Endodermal cell (in vitro differentiated cells): ENCODE measurements around the gene BPIFA1. TPM values are rescaled to one million over a fixed set of nuclear protein-coding genes. Genes with fewer than 3 reads are reported as not detected.

ENCODE experiments used
- DNase-seq: peaks from one replicate; pipeline ENCODE4 v3.0.0-alpha.2; 2017
- H3K27ac ChIP-seq: 2 replicates; pipeline ENCODE4 v1.5.1; 2013; ENCODE audit warnings: mild to moderate bottlenecking, low read depth, low read length, moderate library complexity
- H3K27me3 ChIP-seq: 2 replicates; pipeline ENCODE4 v1.6.1; 2013; ENCODE audit warnings: mild to moderate bottlenecking, low read length, moderate library complexity; ENCODE audit not compliant: insufficient read depth, control insufficient read depth, poor library complexity, severe bottlenecking
- H3K36me3 ChIP-seq: 2 replicates; pipeline ENCODE4 v1.7.0; 2013; ENCODE audit warnings: mild to moderate bottlenecking, low read length, moderate library complexity; ENCODE audit not compliant: control insufficient read depth, insufficient read depth
- H3K4me1 ChIP-seq: one replicate; pipeline ENCODE4 v1.7.0; 2013; ENCODE audit warnings: low read length; ENCODE audit not compliant: control insufficient read depth, insufficient read depth
- H3K4me3 ChIP-seq: 2 replicates; pipeline ENCODE4 v1.5.1; 2013; ENCODE audit warnings: mild to moderate bottlenecking, low read length, moderate library complexity
- H3K9ac ChIP-seq: 2 replicates; pipeline ENCODE4 v1.6.1; 2013; ENCODE audit warnings: mild to moderate bottlenecking, low read length, moderate library complexity; ENCODE audit not compliant: poor library complexity, severe bottlenecking; ENCODE audit errors: extremely low read depth
- H3K9me3 ChIP-seq: 2 replicates; pipeline ENCODE4 v1.6.1; 2013; ENCODE audit warnings: mild to moderate bottlenecking, low read length, moderate library complexity; ENCODE audit not compliant: control insufficient read depth
- H3K27ac Mint-ChIP-seq: 2 replicates; pipeline ENCODE4 v1.8.0; 2020; ENCODE audit warnings: mixed read lengths
- H3K27me3 Mint-ChIP-seq: 2 replicates; pipeline ENCODE4 v1.8.0; 2021; ENCODE audit warnings: mild to moderate bottlenecking, mixed read lengths; ENCODE audit not compliant: insufficient read depth
- H3K36me3 Mint-ChIP-seq: 2 replicates; pipeline ENCODE4 v1.8.0; 2020; ENCODE audit warnings: low read depth, mixed read lengths
- H3K4me1 Mint-ChIP-seq: 2 replicates; pipeline ENCODE4 v1.8.0; 2020; ENCODE audit warnings: mixed read lengths
- H3K4me3 Mint-ChIP-seq: 2 replicates; pipeline ENCODE4 v1.8.0; 2020; ENCODE audit warnings: mild to moderate bottlenecking, moderate library complexity, mixed read lengths
- H3K9me3 Mint-ChIP-seq: 2 replicates; pipeline ENCODE4 v1.8.0; 2020; ENCODE audit warnings: mild to moderate bottlenecking, mixed read lengths
- CTCF ChIP-seq: fragments of 200-600 bp; sonication (generic); conservative IDR thresholded peaks from 2 replicates; pipeline ENCODE4 v1.5.0; 2021; ENCODE audit warnings: antibody characterized with exemption, mild to moderate bottlenecking
- WGBS, 2 experiments: methylation state at CpG; one replicate each; pipeline versions ENCODE4 v1.1.5 to v1.1.7; 2013; ENCODE audit warnings: missing lambda C conversion rate in 2 of 2, mixed read lengths in 1 of 2; ENCODE audit not compliant: insufficient coverage in 1 of 2, insufficient read length in 1 of 2; 5-methylcytosine and 5-hydroxymethylcytosine counted together
- total RNA-seq, 2 donors: library from RNA; stranded (reverse); fragmentation: NEBNext Ultra II Directional in 1 of 2; extraction: Animal tissue kit (Norgen Biotek cat#: 25700) in 1 of 2; gene quantifications; 2 replicates in 1 of 2; 3 replicates in 1 of 2; pipeline ENCODE4 v1.2.1, GENCODE V29; 2021

The BPIFA1 gene
- total RNA-seq, 2 donors from 2014 or later, result 1.4 TPM; not detected in 1

- no peaks in the 10 kb centered on the region for H3K9me3 Mint-ChIP-seq
- no peaks in the 10 kb centered on the region for H3K36me3 Mint-ChIP-seq
- no peak for TF ChIP-seq CTCF
- Histone ChIP-seq H3K36me3 (no peaks in the 10 kb centered on the region), H3K4me3 (no peak within 1 kb of the TSS), H3K4me1 (no peaks in the 10 kb centered on the region), H3K27me3 (peaks cover 42% of the 10 kb centered on the region), H3K9me3 (no peaks in the 10 kb centered on the region), H3K9ac (no peak within 1 kb of the TSS), H3K27ac (no peak within 1 kb of the TSS)
- H3K27ac Mint-ChIP-seq, result no peak within 1 kb of the TSS
- peaks cover 21% of the 10 kb centered on the region for H3K27me3 Mint-ChIP-seq
- no peaks in the 10 kb centered on the region for H3K4me1 Mint-ChIP-seq
- 81% methylated on average over 2 of the region's 2 CpGs; no CpG with 5 or more reads in 1 of the 2 experiments for WGBS, 2 experiments
- DNase-seq, result no peak
- H3K4me3 Mint-ChIP-seq, result no peak within 1 kb of the TSS
Observed at GRCh38 chr20:33217052-33217451, 18.7 kb upstream of the BPIFA1 start, which contains the start of gene BPIFA3. BPIFA3 (plus strand) TSS chr20:33217352; CDS start chr20:33217537, 185 bp downstream.

GRCh38 chr20:33224399-33224798 lies 11.4 kb upstream of the BPIFA1 start:
- H3K27me3 Mint-ChIP-seq, result peaks cover 45% of the 10 kb centered on the region
- H3K4me3 ChIP-seq, result no peak overlapping the region
- H3K36me3 ChIP-seq, result no peaks in the 10 kb centered on the region
- H3K36me3 Mint-ChIP-seq, result no peaks in the 10 kb centered on the region
- TF ChIP-seq CTCF, result no peak
- no peak overlapping the region for H3K4me3 Mint-ChIP-seq
- WGBS, 2 experiments, result 85 to 88% methylated on average over 2 to 3 of the region's 4 CpGs
- H3K9ac ChIP-seq, result no peak overlapping the region
- no peaks in the 10 kb centered on the region for H3K9me3 Mint-ChIP-seq
- H3K27ac ChIP-seq, result no peak overlapping the region
- H3K27me3 ChIP-seq, result peaks cover 47% of the 10 kb centered on the region
- H3K9me3 ChIP-seq, result no peaks in the 10 kb centered on the region
- no peak overlapping the region for H3K27ac Mint-ChIP-seq
- no peaks in the 10 kb centered on the region for H3K4me1 ChIP-seq
- no peaks in the 10 kb centered on the region for H3K4me1 Mint-ChIP-seq
- DNase-seq, result no peak

DNA sequence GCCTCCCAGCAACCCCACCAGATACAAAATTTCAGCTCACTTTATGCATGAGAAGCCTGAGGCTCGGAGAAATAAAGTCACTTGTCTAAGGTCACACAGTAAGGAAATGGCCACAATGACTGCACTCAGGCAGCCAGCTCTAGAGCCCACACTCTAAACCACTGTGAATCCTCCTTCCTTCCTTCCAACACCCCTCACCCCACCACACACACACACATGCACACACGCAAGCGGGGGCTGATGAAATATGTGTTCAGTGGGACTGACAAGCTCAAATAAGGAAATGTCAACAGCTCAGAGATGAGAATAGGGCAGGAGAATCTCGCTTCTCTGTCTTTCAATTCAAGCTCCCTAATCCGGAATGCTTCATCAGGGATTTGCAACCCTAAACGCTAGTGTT lies 6.0 kb upstream of the BPIFA1 start:
- H3K9me3 ChIP-seq, result no peaks in the 10 kb centered on the region
- DNase-seq, result no peak
- H3K4me1 Mint-ChIP-seq, result peaks cover 4% of the 10 kb centered on the region
- no peak overlapping the region for H3K27ac ChIP-seq
- no peak overlapping the region for H3K27ac Mint-ChIP-seq
- no peaks in the 10 kb centered on the region for H3K4me1 ChIP-seq
- H3K27me3 Mint-ChIP-seq, result peaks cover 76% of the 10 kb centered on the region
- H3K36me3 Mint-ChIP-seq, result no peaks in the 10 kb centered on the region
- H3K9ac ChIP-seq, result no peak overlapping the region
- no peaks in the 10 kb centered on the region for H3K9me3 Mint-ChIP-seq
- no peaks in the 10 kb centered on the region for H3K36me3 ChIP-seq
- no peak overlapping the region for H3K4me3 ChIP-seq
- no peak overlapping the region for H3K4me3 Mint-ChIP-seq
- peaks cover 63% of the 10 kb centered on the region for H3K27me3 ChIP-seq
- TF ChIP-seq CTCF, result no peak
- WGBS, 2 experiments, result 80 to 86% methylated on average over 4 to 6 of the region's 6 CpGs
